ENCODE measurements around the gene ACAD10. TPM values are rescaled to one million over a fixed set of nuclear protein-coding genes. Genes with fewer than 3 reads are reported as not detected.

ACAD10 gene
- total and polyA plus RNA-seq, 2 experiments from 2014 or later = 7.6 to 12.0 TPM

DNA sequence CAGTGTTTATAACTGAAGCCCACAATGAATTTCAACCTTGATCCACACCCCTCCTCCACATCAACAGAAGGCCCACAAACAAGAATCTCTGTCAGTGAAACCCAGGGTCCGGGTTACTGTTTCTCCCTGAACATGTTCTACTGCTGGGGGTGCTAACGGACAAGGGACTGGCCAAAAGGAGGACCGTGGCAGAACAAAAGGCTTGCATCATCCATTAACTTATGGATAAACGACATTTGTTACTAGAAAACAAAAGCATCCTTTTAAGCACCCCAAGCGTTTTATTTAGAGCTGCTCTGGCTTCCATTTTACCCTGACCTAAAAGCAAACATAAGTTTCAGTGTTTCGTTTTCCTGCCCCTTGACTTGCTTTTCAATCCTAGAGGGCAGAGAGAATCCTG, 32.3 kb upstream of the ACAD10 start:
- H3K79me2 ChIP-seq (ENCODE audit: insufficient read depth) = no peaks in the 10 kb centered on the region; the same call in 1 of the 2 replicates
- no peaks in the 10 kb centered on the region for H3F3A ChIP-seq (ENCODE audit: insufficient read depth)
- no peaks in the 10 kb centered on the region for H3K9me3 ChIP-seq (ENCODE audit: low read depth)
- H3K4me1 ChIP-seq (ENCODE audit: insufficient read depth) = no peaks in the 10 kb centered on the region
- no peaks in the 10 kb centered on the region for H3K9me2 ChIP-seq (ENCODE audit: insufficient read depth)
- H3K4me3 ChIP-seq = no peak overlapping the region
- peaks cover 58% of the 10 kb centered on the region for H3K36me3 ChIP-seq (ENCODE audit: low read depth)
- H3K4me2 ChIP-seq (ENCODE audit: unreplicated experiment) = no peak overlapping the region
- in situ Hi-C loops (cut with MboI) = no loop called here
- H3K27me3 ChIP-seq (replicated peaks; ENCODE audit: insufficient read depth) = no peaks in the 10 kb centered on the region
- no peak for DNase-seq
- H3K27ac ChIP-seq = no peak overlapping the region
- no peak overlapping the region for H3K9ac ChIP-seq
- no peak for TF ChIP-seq EZH2phosphoT487 (IDR thresholded peaks at IDR 0.05; ENCODE audit: insufficient read depth, low read depth)
- TF ChIP-seq EZH2 (IDR thresholded peaks at IDR 0.05; ENCODE audit: insufficient read depth, poor library complexity, severe bottlenecking) = no peak
- WGBS, 2 experiments (ENCODE audit: low coverage in 1 of 2, low lambda C conversion rate in 2 of 2, missing lambda C conversion rate in 2 of 2) = 74% methylated on average over 6 of the region's 6 CpGs
- no peak overlapping the region for H2AFZ ChIP-seq
- H4K20me1 ChIP-seq (ENCODE audit: insufficient read depth) = no peaks in the 10 kb centered on the region

DNA sequence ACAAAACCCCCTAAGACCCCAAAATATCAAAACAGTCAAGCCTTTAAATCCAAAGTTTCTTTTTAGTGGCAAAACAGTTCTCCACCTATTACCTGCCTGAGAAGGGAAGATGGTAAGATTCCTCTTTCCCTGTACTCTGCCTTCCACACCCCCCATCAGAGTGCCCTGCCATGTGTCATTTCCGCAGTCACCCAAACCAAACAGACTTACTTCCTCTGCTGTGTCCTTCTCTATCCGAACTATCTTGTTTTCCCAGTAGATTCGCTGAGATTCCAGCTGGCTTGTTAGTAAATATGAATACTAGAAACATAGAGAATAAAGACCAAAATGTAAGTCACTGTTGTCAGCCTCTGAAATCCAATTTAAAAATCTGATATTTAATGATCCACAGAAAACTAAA, 30.5 kb upstream of the ACAD10 start:
- 98 to 100% methylated on average over 3 of the region's 3 CpGs for WGBS, 2 experiments (ENCODE audit: low coverage in 1 of 2, low lambda C conversion rate in 2 of 2, missing lambda C conversion rate in 2 of 2)
- Histone ChIP-seq H3K4me2 (ENCODE audit: unreplicated experiment) (no peak overlapping the region), H3K4me1 (ENCODE audit: insufficient read depth) (no peaks in the 10 kb centered on the region), H3K79me2 (ENCODE audit: insufficient read depth) (no peaks in the 10 kb centered on the region; the same call in 1 of the 2 replicates), H2AFZ (no peak overlapping the region), H3K36me3 (ENCODE audit: low read depth) (peaks cover 64% of the 10 kb centered on the region), H4K20me1 (ENCODE audit: insufficient read depth) (no peaks in the 10 kb centered on the region), H3K27me3 (replicated peaks; ENCODE audit: insufficient read depth) (no peaks in the 10 kb centered on the region), H3K4me3 (no peak overlapping the region), H3F3A (ENCODE audit: insufficient read depth) (no peaks in the 10 kb centered on the region), H3K9ac (no peak overlapping the region), H3K9me2 (ENCODE audit: insufficient read depth) (no peaks in the 10 kb centered on the region), H3K9me3 (ENCODE audit: low read depth) (no peaks in the 10 kb centered on the region), H3K27ac (no peak overlapping the region)
- in situ Hi-C loops (cut with MboI) = no loop called here
- DNase-seq = no peak
- TF ChIP-seq EZH2phosphoT487 (IDR thresholded peaks at IDR 0.05; ENCODE audit: insufficient read depth, low read depth) (no peak), EZH2 (IDR thresholded peaks at IDR 0.05; ENCODE audit: insufficient read depth, poor library complexity, severe bottlenecking) (no peak)

DNA sequence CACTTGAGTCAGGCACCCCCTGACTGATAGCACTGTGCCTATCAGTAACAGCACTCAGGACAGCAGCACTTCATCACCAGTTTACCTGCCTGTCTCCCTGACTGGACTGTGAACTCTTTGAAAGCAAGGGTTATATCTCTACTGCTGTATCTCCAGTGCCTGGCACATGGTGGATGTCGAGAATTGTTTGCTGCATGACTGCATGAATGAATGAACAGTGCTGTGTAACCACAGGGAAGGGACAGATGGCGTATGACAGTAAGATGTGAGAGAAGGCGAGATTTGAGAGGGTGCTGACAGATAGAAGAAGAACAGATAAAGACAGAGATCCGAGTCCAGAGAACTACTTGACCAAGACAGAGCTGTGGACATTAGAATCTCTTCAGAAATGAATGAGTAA, 29.8 kb upstream of the ACAD10 start:
- H4K20me1 ChIP-seq (ENCODE audit: insufficient read depth) = no peaks in the 10 kb centered on the region

DNA sequence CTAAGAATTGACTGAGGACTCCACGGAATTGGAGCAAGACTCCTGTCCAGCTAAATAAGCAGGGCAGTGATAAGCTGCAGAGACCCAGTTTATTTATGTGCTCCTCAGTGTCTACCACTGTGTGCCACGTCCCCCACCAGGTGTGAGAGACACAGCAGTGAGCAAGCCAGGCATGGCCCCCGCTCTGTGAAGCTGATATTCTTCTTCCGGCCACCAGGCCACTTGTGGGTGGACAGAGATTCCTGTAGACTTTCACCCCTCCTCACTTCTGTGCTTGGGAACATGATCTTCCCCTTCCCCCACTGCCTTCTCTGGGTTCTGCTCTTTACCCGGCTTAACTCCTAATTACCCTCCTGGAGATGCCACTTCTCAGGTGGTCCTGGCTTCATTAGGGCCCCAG, 21.4 kb upstream of the ACAD10 start:
- Histone ChIP-seq H2AFZ (no peak overlapping the region), H4K20me1 (ENCODE audit: insufficient read depth) (no peaks in the 10 kb centered on the region), H3K79me2 (ENCODE audit: insufficient read depth) (no peaks in the 10 kb centered on the region), H3K4me2 (ENCODE audit: unreplicated experiment) (no peak overlapping the region), H3K9ac (no peak overlapping the region), H3K4me3 (no peak overlapping the region), H3F3A (ENCODE audit: insufficient read depth) (no peaks in the 10 kb centered on the region), H3K9me3 (ENCODE audit: low read depth) (no peaks in the 10 kb centered on the region), H3K27me3 (replicated peaks; ENCODE audit: insufficient read depth) (no peaks in the 10 kb centered on the region), H3K4me1 (ENCODE audit: insufficient read depth) (no peaks in the 10 kb centered on the region), H3K36me3 (ENCODE audit: low read depth) (peaks cover 36% of the 10 kb centered on the region), H3K27ac (no peak overlapping the region), H3K9me2 (ENCODE audit: insufficient read depth) (no peaks in the 10 kb centered on the region)
- DNase-seq = no peak
- in situ Hi-C loops (cut with MboI) = no loop called here
- 81 to 82% methylated on average over 5 of the region's 5 CpGs for WGBS, 2 experiments (ENCODE audit: low coverage in 1 of 2, low lambda C conversion rate in 2 of 2, missing lambda C conversion rate in 2 of 2)
- TF ChIP-seq EZH2phosphoT487 (IDR thresholded peaks at IDR 0.05; ENCODE audit: insufficient read depth, low read depth) = no peak
- TF ChIP-seq EZH2 (IDR thresholded peaks at IDR 0.05; ENCODE audit: insufficient read depth, poor library complexity, severe bottlenecking) = no peak

More for the DNA sequence above, 29.8 kb upstream of the ACAD10 start:
- Histone ChIP-seq H3K4me1 (ENCODE audit: insufficient read depth) (no peaks in the 10 kb centered on the region), H3F3A (ENCODE audit: insufficient read depth) (no peaks in the 10 kb centered on the region), H3K27ac (no peak overlapping the region), H3K9me2 (ENCODE audit: insufficient read depth) (no peaks in the 10 kb centered on the region), H3K9me3 (ENCODE audit: low read depth) (no peaks in the 10 kb centered on the region), H3K36me3 (ENCODE audit: low read depth) (peaks cover 60% of the 10 kb centered on the region), H2AFZ (no peak overlapping the region), H3K79me2 (ENCODE audit: insufficient read depth) (no peaks in the 10 kb centered on the region; the same call in 1 of the 2 replicates), H3K4me3 (no peak overlapping the region), H3K9ac (no peak overlapping the region), H3K27me3 (replicated peaks; ENCODE audit: insufficient read depth) (no peaks in the 10 kb centered on the region), H3K4me2 (ENCODE audit: unreplicated experiment) (no peak overlapping the region)
- no peak for DNase-seq
- TF ChIP-seq EZH2phosphoT487 (IDR thresholded peaks at IDR 0.05; ENCODE audit: insufficient read depth, low read depth) = no peak
- no peak for TF ChIP-seq EZH2 (IDR thresholded peaks at IDR 0.05; ENCODE audit: insufficient read depth, poor library complexity, severe bottlenecking)
- in situ Hi-C loops (cut with MboI) = no loop called here
- 94 to 99% methylated on average over 4 of the region's 4 CpGs for WGBS, 2 experiments (ENCODE audit: low coverage in 1 of 2, low lambda C conversion rate in 2 of 2, missing lambda C conversion rate in 2 of 2)

All from GM23248 (cell line).